Stimulated activated CD8-positive, alpha-beta memory T cell treated with anti-CD3 and anti-CD28 coated beads, Interleukin-15, amount 100 ng/mL, for 48 hours (primary cell): ENCODE data around the gene AHNAK.

Source experiments
- DNase-seq, 2 donors: peaks; one replicate each; pipeline ENCODE4 v3.0.0-alpha.2; 2020; ENCODE audit warnings: low read depth in 2 of 2

Gene AHNAK

DNA sequence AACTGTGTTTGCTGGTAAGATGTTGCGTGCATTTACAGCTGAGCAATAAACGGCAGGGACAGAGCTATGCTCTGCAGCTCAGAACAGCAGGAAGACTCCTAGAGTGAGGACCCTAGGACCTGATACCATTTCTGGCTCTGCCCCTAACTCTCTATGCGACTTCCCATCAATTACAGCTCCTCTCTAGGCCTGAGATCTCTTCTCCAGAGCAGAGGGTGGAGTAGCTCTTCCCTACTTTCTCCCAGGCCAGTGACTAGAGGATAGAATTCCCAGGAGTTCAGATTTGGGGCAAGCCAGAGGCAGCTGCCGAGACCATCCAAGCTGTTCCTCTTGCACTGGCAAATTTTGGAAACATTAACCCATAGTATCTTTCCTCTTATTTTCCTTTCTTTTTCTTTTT lies 140.6 kb downstream of the AHNAK start:
- DNase-seq, result no peak

DNA sequence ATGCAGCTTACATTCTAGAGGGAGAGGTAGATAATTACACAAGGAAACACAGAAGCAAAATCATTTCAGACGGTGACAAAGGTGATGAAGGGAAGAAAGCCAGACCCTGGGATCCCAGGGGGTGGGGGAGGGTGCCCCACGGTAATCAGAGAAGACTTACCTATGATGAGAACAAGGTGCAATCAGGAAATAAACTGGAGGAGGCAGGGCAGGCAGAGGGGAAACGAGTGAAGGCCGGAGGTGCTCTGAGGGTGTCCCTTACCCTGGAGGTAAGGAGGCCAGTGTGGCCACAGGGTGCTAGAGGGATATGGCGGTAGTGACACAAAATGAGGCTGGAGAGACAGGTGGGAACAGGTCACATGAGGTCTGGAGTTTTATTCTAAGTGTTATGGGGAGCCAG lies 141.7 kb downstream of the AHNAK start:
- no peak for DNase-seq

DNA sequence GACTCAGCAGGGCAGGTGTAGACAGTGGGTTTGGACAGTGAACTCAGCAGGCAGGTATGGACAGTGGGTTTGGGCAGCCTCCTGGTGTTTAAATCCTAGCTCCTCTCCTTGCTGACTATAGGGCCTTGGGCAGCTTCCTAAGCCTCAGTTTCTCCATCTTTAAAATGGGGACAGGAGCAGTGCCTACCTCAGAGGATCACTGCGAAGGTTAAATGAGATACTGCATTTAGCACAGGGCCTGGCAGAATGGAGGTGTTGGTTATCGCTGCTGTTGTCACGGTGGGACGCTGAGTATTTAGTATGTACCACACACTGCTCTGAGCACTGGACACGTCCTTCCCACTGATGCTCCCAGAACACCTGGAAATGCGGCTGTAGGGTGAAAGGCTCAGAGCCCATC lies 142.2 kb downstream of the AHNAK start:
- DNase-seq, result no peak

DNA sequence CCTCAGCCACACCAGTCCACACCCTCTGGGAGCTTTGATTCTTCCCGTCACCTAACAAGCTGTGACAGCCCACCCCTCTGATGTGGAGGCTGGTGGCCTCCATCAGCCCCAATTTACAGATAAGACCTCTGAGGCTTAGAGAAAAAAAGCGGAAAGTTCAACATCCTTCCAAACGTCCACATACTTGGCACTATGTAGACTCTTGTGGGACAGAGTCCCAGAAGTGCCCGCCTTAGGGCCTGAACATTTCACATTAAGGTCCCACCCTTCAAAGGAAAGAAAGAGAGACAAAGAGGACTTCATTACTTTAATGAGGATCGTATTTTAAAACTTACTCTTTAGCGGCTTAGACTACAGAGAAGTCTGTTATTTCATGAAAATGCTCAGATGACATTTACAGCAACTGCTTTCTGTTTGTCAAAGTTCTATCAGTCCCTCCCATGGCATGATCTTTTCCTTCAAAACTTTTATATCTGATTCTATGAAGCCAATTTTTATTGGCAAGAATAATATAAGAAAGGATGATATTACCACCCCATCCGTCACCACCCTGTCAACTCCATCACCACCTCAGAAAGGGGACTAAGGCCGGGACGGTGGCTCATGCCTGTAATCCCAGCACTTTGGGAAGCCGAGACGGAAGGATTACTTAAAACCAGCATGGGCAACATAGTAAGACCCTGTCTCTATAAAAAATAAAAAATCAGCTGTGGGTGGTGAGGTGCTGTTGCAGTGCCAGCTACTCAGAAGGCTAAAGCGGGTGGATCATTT lies 143.5 kb downstream of the AHNAK start:
- no peak for DNase-seq

DNA sequence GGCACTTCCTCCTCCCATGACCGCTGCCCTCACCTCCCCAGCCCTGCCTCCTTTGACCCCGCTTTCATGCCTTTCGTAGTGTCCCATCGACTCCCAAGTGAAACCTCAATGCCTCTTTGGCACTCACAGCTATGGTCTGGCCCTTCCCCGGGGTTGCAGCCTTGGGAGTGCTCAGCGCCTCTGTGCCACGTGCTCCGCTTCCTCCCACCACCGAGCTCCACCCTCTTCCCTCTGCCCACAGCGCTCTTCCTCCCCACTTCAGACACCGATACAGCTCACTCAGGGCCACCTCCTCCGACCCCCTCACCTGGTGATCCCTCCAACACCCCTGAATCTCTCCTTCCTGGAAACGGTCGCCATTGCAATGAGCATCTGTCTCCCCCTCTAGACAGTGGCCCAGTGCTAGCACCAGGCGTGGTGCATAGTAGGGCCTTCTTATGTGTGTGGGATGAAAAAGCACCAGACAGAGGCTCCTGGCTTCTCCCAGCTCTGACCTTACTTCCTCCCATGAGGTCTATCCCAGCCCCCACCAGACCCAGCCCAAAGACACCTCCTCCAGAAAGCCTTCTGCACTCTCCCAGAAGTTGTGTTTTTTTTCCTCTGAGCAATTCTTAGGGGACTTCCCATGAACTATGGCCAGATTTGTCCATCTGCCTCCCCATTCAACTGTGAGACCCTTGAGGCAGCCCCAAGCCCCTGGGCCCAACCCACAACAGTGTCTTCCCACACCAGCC lies 144.2 kb downstream of the AHNAK start:
- peak; percentile 8 to 30 for DNase-seq

- no peak for DNase-seq
Measured at GRCh38 chr11:62401811-62402210, 144.8 kb downstream of the AHNAK start.

DNA sequence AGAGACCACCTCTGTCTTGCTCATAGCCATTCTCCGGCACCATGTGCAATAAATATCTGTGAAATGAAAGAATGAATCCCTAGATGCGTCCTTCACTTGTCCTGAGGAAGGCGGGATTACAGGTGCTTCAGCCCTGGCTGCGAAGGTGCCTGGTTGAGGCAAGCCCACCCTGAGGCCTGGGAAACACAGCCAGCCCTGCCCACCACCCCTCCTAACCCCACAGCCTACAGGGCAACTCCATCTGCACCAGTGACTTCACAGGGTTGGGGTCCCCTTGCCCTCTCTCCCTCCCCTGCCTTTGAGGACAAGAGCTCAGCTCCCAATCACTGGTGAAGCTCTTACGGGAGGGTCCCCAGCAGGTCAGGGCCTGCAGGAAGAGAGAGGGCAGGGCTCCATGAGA lies 145.2 kb downstream of the AHNAK start:
- no peak for DNase-seq

- DNase-seq, result no peak
Measured at GRCh38 chr11:62400760-62401159, 145.8 kb downstream of the AHNAK start.

GRCh38 chr11:62400281-62400680 lies 146.3 kb downstream of the AHNAK start:
- no peak for DNase-seq

DNA sequence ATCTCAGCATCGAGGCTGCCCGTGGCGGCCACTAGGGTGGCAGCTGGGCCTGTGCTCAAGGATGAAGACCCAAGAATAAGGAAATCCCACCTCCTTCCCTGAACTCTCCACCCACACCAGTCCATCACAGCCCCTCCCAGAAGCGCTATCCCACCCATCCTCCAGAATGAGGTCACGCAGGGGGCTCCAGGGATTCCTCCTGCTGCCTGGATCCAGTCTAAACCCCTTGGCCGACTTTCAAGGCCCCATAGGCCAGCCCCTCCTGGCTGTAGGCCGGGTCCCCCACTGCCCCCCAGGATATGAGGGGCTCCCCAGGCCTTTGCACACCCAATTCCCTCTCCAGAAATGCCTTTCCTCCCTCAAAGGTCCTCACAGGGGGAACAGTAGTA lies 146.7 kb downstream of the AHNAK start:
- DNase-seq, result no peak

GRCh38 chr11:62399172-62399877 lies 147.3 kb downstream of the AHNAK start:
- DNase-seq, result no peak

DNA sequence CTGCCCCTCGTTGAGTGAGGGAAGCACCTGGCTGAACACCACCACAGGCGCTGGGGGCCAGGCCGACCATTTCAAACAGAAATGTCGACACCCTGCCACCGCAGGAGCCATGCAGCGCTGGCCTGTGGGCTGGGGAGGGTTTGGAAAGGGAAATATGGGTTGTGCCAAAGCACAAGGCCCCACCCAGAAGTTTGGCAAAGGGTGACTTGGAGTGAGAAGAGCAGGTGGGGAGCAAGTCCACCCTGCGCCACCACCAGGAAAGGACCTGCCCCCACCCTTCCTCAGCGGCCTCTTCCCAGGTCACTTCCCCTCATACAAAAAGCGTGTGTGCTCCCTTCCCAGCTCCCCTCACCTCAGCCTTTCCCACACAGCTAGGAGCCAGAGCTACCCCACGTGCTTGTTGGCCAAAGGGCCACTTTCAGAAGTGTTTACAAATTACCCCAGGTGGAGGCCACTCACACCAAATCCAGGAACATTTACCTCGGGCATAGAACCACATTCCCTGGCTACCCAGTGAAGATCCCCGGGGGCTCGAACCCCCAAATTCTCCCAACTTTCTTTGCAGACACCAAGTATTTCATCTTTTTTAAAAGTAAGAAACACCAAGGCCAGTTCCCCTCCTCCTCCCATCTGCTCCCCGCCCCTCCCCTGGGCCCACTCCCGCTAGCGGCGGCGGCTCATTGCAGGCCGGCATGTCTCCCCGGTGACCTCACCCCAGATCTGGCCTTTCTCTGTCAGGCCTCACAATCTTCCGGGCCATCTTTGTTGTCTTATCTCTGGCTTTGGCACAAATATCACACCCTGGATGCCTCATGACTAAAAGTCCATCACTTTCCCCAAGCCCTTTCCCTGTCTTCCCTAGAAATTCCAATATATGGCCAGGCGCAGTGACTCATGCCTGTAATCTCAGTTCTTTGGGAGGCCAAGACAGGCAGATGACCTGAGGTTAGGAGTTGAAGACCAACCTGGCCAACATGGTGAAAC lies 148.3 kb downstream of the AHNAK start:
- DNase-seq, result no peak

- no peak for DNase-seq
Measured at GRCh38 chr11:62395885-62396551, 150.6 kb downstream of the AHNAK start.

GRCh38 chr11:62394825-62395538 lies 151.6 kb downstream of the AHNAK start:
- DNase-seq, result no peak

GRCh38 chr11:62393735-62394134 lies 152.9 kb downstream of the AHNAK start:
- no peak for DNase-seq

GRCh38 chr11:62393061-62393611 lies 153.5 kb downstream of the AHNAK start:
- DNase-seq, result no peak

DNA sequence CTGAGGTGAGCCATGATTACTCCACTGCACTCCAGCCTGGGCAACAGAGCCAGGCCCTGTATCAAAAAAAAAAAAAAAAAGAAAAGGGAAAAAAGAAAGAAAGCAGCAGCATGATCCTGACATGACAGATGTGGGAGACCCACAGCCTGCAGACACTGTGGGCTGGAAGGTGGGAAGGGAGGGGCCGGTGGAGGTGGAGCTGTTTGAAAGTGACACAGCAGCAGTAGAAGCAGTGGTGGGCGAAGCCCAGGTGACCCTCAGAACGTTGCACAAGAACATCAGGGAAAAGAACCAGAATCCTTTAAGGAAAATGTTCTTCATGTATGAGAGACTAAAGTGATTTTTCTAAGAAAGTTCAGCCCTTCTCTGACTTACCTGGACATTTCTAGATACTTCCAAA lies 154.1 kb downstream of the AHNAK start:
- no peak for DNase-seq

DNA sequence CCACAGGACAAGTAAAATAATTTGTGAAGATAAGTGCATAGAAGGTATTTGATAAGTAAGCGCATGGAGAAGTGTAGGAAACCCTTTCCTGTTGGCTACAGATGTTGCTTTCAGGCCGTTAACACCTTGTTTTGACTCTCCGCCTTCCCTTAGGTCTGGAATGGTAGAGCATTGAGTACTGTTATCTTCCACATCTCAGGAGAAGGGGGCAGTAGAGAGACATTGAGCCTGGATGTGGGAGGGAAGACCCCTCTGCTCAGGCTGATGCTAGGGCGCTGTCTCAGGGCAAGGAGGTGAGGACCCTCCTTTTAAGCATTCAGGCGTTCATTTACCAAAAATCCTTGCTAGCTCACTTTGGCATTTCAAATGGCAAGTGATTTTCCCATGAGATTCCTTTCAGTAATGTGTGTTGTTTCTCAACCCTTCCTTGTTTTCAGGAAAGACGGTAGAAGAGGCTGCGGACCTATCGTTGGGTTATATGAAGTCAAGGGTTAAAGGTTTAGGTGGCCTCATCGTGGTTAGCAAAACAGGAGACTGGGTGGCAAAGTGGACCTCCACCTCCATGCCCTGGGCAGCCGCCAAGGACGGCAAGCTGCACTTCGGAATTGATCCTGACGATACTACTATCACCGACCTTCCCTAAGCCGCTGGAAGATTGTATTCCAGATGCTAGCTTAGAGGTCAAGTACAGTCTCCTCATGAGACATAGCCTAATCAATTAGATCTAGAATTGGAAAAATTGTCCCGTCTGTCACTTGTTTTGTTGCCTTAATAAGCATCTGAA lies 154.8 kb downstream of the AHNAK start:
- DNase-seq, result no peak

DNA sequence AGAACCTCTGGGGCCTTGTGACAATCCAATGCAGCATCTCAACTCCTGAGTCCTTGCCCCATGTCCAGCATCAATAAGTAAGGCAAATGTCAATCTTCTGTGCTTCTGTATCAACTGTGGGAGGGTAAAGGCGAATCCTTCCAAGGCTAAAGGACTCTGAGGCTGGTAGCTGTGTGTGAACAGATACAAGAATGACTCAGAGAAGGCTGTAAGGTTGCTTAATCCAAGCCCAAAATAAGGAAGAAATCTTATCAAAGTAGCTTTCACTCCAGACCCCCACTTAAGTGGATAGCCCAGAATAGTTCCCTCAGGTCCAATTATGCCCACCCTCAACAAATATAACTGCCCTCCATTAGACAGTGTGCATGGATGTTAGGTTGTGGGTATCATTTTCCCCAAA lies 155.9 kb downstream of the AHNAK start:
- DNase-seq, result no peak
